Limb (tissue), 2 donors: ENCODE results near the gene RPS5.
"Not testable (repeated sequence)": the region's sequence is repeated elsewhere in the genome, so short reads cannot be mapped to it uniquely, and the experiment has no call there.

Experiments
- DNase-seq, 2 donors: peaks; one replicate each; pipeline ENCODE4 v3.0.0-alpha.2; 2016; ENCODE audit errors: extremely low spot score in 2 of 2

Gene RPS5

GRCh38 chr19:58403920-58404478, 16.9 kb downstream of the RPS5 start:
- not testable (repeated sequence) for DNase-seq

GRCh38 chr19:58406818-58407657, 20.0 kb downstream of the RPS5 start:
- no peak for DNase-seq

- no peak for DNase-seq
Observed at GRCh38 chr19:58407658-58408151, 20.6 kb downstream of the RPS5 start.

GRCh38 chr19:58408152-58409009, 21.3 kb downstream of the RPS5 start, which contains the start of gene ZNF584:
TSS of gene ZNF584 (plus strand) at chr19:58408649. CDS start at chr19:58409148, 499 bp downstream.
- DNase-seq = peak; percentile 97 to 98

- DNase-seq = no peak
Observed at GRCh38 chr19:58409010-58409790, 22.1 kb downstream of the RPS5 start.

- DNase-seq = no peak
Observed at GRCh38 chr19:58416604-58417003, 29.5 kb downstream of the RPS5 start.

- no peak for DNase-seq
Observed at GRCh38 chr19:58417071-58417470, 30.0 kb downstream of the RPS5 start.

GRCh38 chr19:58428617-58429016, 41.5 kb downstream of the RPS5 start:
- DNase-seq = no peak

- no peak for DNase-seq
Observed at GRCh38 chr19:58429745-58430144, 42.7 kb downstream of the RPS5 start.

GRCh38 chr19:58434217-58434616, 47.1 kb downstream of the RPS5 start:
- DNase-seq = no peak

- peak; percentile 96 to 100 for DNase-seq
Observed at GRCh38 chr19:58439576-58440554, 52.8 kb downstream of the RPS5 start, which contains the start of gene ZNF132. TSS of gene ZNF132 (minus strand) at chr19:58440153. CDS start at chr19:58439821, 332 bp downstream.

GRCh38 chr19:58440556-58440955, 53.5 kb downstream of the RPS5 start:
- no peak for DNase-seq

GRCh38 chr19:58442986-58443385, 55.9 kb downstream of the RPS5 start:
- not testable (repeated sequence) for DNase-seq
